ENCODE results near the gene MAP3K13. TPM values are rescaled to one million over a fixed set of nuclear protein-coding genes. Genes with fewer than 3 reads are reported as not detected.

MAP3K13 gene
- total and polyA plus RNA-seq, 2 of the 13 experiments (the other 11 are each of a cell fraction or from before 2014, with no cell fraction given) = 24.2 to 26.5 TPM

DNA sequence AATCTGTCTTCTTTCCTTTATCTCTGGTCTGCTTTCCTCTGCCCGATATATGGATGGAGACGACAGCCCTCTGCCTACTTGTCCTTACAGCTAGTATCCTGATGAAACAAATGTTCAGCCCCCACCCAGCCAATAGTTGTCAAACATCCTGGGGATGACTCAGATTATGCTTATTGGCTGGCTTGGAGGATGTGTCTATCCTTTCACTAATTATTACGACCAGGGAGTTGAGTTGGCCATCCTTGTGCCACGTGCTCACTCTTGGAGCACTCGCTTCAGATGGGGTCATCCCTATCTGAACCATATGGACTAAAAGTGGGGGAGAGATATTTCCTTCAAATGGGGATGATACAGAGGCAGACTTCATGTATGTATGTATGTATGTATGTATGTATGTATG lies 6.4 kb upstream of the MAP3K13 start (continued):
- TF ChIP-seq, protein P1, sequence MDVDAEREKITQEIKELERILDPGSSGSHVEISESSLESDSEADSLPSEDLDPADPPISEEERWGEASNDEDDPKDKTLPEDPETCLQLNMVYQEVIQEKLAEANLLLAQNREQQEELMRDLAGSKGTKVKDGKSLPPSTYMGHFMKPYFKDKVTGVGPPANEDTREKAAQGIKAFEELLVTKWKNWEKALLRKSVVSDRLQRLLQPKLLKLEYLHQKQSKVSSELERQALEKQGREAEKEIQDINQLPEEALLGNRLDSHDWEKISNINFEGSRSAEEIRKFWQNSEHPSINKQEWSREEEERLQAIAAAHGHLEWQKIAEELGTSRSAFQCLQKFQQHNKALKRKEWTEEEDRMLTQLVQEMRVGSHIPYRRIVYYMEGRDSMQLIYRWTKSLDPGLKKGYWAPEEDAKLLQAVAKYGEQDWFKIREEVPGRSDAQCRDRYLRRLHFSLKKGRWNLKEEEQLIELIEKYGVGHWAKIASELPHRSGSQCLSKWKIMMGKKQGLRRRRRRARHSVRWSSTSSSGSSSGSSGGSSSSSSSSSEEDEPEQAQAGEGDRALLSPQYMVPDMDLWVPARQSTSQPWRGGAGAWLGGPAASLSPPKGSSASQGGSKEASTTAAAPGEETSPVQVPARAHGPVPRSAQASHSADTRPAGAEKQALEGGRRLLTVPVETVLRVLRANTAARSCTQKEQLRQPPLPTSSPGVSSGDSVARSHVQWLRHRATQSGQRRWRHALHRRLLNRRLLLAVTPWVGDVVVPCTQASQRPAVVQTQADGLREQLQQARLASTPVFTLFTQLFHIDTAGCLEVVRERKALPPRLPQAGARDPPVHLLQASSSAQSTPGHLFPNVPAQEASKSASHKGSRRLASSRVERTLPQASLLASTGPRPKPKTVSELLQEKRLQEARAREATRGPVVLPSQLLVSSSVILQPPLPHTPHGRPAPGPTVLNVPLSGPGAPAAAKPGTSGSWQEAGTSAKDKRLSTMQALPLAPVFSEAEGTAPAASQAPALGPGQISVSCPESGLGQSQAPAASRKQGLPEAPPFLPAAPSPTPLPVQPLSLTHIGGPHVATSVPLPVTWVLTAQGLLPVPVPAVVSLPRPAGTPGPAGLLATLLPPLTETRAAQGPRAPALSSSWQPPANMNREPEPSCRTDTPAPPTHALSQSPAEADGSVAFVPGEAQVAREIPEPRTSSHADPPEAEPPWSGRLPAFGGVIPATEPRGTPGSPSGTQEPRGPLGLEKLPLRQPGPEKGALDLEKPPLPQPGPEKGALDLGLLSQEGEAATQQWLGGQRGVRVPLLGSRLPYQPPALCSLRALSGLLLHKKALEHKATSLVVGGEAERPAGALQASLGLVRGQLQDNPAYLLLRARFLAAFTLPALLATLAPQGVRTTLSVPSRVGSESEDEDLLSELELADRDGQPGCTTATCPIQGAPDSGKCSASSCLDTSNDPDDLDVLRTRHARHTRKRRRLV (CRISPR knock-in tag; IDR thresholded peaks at IDR 0.05) = no peak
- TF ChIP-seq KDM3A (CRISPR knock-in tag; IDR thresholded peaks at IDR 0.05; ENCODE audit: low read depth) (no peak), ZNF790 (CRISPR knock-in tag; IDR thresholded peaks at IDR 0.05; ENCODE audit: borderline replicate concordance) (no peak)

DNA sequence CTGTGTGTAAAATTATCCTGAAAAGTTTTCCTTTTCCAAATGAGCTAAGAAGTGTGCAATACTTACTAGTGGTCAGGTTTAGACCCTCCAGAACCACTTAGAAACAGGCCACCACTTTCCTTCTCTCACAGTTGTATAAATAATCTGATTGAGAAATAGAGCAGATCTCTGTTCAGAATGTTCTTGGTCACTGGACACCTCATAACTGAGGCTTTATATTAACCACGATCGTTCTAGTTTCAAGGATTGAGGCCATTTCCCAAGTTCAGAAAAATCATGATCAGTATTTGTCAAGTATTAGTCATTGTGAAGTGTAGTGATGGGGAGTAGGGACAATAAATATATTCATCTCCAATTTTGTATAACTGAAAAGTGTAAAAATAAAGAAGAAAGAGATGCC lies 1.0 kb upstream of the MAP3K13 start:
- Histone ChIP-seq H3K36me3 (replicated peaks in 1 of 2; ENCODE audit: control insufficient read depth in 1 of 2, insufficient read depth in 2 of 2, low read length in 2 of 2) (no peaks in the 10 kb centered on the region; a peak in 1 of 5 replicates), H3K9me3 (ENCODE audit: low read length) (no peaks in the 10 kb centered on the region), H3K9ac (ENCODE audit: insufficient read depth, low read depth, low read length) (no peak overlapping the region), H3K4me3 (replicated peaks in 1 of 3; ENCODE audit: insufficient read depth in 1 of 3, low read depth in 2 of 3, low read length in 3 of 3) (no peak overlapping the region), H4K20me1 (ENCODE audit: insufficient read depth, low read length) (peaks cover 17% of the 10 kb centered on the region), H2AFZ (ENCODE audit: low read length) (no peak overlapping the region), H3K27me3 (ENCODE audit: control insufficient read depth in 1 of 2, insufficient read depth in 2 of 2, low read length in 2 of 2) (no peaks in the 10 kb centered on the region), H3K79me2 (ENCODE audit: insufficient read depth, low read length) (peaks cover 37% of the 10 kb centered on the region), H3K4me1 (ENCODE audit: insufficient read depth, low read length) (no peaks in the 10 kb centered on the region; the same call in 1 of the 2 replicates), H3K27ac (ENCODE audit: extremely low read length, insufficient read depth, low read length) (no peak overlapping the region), H3K4me2 (ENCODE audit: low read depth, low read length) (no peak overlapping the region)
- intact Hi-C loops (cut with micrococcal nuclease; ENCODE audit: unreplicated experiment) (no loop called here), in situ Hi-C loops (cut with HindIII; ENCODE audit: extremely low pct_ligation_motif_present, low pct_unique_long_range_greater_than_20kb) (no loop called here)
- CTCF ChIA-PET (ENCODE audit: low intra/inter-chr PET ratio, low total read pairs) = no interaction called here
- POLR2A ChIA-PET = no interaction called here
- DNase-seq (ENCODE audit: low spot score) (no peak), FAIRE-seq (no peak), ATAC-seq (no peak)
- WGBS (ENCODE audit: low lambda C conversion rate) = 92% methylated on average over 2 of the region's 2 CpGs
- BruUV-seq (replicated peaks) = no TSS peak
- TF ChIP-seq ZNF30 (CRISPR knock-in tag; IDR thresholded peaks at IDR 0.05) (no peak), JDP2 (CRISPR knock-in tag; IDR thresholded peaks at IDR 0.05; ENCODE audit: borderline replicate concordance) (no peak), CC2D1A (CRISPR knock-in tag; IDR thresholded peaks at IDR 0.05) (no peak), SIX4 (CRISPR knock-in tag; IDR thresholded peaks at IDR 0.05) (no peak), CBX5 (CRISPR knock-in tag; IDR thresholded peaks at IDR 0.05; ENCODE audit: borderline replicate concordance) (no peak)
- TF ChIP-seq, protein P2, sequence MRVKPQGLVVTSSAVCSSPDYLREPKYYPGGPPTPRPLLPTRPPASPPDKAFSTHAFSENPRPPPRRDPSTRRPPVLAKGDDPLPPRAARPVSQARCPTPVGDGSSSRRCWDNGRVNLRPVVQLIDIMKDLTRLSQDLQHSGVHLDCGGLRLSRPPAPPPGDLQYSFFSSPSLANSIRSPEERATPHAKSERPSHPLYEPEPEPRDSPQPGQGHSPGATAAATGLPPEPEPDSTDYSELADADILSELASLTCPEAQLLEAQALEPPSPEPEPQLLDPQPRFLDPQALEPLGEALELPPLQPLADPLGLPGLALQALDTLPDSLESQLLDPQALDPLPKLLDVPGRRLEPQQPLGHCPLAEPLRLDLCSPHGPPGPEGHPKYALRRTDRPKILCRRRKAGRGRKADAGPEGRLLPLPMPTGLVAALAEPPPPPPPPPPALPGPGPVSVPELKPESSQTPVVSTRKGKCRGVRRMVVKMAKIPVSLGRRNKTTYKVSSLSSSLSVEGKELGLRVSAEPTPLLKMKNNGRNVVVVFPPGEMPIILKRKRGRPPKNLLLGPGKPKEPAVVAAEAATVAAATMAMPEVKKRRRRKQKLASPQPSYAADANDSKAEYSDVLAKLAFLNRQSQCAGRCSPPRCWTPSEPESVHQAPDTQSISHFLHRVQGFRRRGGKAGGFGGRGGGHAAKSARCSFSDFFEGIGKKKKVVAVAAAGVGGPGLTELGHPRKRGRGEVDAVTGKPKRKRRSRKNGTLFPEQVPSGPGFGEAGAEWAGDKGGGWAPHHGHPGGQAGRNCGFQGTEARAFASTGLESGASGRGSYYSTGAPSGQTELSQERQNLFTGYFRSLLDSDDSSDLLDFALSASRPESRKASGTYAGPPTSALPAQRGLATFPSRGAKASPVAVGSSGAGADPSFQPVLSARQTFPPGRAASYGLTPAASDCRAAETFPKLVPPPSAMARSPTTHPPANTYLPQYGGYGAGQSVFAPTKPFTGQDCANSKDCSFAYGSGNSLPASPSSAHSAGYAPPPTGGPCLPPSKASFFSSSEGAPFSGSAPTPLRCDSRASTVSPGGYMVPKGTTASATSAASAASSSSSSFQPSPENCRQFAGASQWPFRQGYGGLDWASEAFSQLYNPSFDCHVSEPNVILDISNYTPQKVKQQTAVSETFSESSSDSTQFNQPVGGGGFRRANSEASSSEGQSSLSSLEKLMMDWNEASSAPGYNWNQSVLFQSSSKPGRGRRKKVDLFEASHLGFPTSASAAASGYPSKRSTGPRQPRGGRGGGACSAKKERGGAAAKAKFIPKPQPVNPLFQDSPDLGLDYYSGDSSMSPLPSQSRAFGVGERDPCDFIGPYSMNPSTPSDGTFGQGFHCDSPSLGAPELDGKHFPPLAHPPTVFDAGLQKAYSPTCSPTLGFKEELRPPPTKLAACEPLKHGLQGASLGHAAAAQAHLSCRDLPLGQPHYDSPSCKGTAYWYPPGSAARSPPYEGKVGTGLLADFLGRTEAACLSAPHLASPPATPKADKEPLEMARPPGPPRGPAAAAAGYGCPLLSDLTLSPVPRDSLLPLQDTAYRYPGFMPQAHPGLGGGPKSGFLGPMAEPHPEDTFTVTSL (CRISPR knock-in tag; IDR thresholded peaks at IDR 0.05; ENCODE audit: borderline replicate concordance) = no peak
- TF ChIP-seq, protein P3, sequence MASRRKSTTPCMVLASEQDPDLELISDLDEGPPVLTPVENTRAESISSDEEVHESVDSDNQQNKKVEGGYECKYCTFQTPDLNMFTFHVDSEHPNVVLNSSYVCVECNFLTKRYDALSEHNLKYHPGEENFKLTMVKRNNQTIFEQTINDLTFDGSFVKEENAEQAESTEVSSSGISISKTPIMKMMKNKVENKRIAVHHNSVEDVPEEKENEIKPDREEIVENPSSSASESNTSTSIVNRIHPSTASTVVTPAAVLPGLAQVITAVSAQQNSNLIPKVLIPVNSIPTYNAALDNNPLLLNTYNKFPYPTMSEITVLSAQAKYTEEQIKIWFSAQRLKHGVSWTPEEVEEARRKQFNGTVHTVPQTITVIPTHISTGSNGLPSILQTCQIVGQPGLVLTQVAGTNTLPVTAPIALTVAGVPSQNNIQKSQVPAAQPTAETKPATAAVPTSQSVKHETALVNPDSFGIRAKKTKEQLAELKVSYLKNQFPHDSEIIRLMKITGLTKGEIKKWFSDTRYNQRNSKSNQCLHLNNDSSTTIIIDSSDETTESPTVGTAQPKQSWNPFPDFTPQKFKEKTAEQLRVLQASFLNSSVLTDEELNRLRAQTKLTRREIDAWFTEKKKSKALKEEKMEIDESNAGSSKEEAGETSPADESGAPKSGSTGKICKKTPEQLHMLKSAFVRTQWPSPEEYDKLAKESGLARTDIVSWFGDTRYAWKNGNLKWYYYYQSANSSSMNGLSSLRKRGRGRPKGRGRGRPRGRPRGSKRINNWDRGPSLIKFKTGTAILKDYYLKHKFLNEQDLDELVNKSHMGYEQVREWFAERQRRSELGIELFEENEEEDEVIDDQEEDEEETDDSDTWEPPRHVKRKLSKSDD (CRISPR knock-in tag; IDR thresholded peaks at IDR 0.05; ENCODE audit: low read depth) = no peak

Measured in HepG2 (cell line).